SK-N-SH (cell line): ENCODE results near the gene MICAL2. TPM values are rescaled to one million over a fixed set of nuclear protein-coding genes. Genes with fewer than 3 reads are reported as not detected.

ENCODE experiments used
- CTCF ChIA-PET: fragments of 300-600, 350-600 bp; formaldehyde crosslinking; extraction: SDS; loops from one replicate; lab custom pipeline; 2021; lab: Yijun Ruan, JAX
- POLR2A ChIA-PET: fragments of 350-600 bp; sonication (Branson Sonifier 250); formaldehyde crosslinking; extraction: SDS; loops from one replicate; lab custom pipeline; 2020; ENCODE audit warnings: antibody characterized with exemption, inconsistent platforms; lab: Yijun Ruan, JAX
- DNase-seq: peaks from one replicate; pipeline ENCODE4 v3.0.0; 2012
- H2AFZ ChIP-seq: fragments of 200-600 bp; sonication (generic); 2 replicates; pipeline ENCODE4 v1.8.1; 2016; ENCODE audit warnings: antibody characterized with exemption, mild to moderate bottlenecking, low read depth
- H3F3A ChIP-seq: fragments of 200-600 bp; sonication (generic); replicated peaks from 2 replicates; pipeline ENCODE3; 2016; ENCODE audit warnings: antibody characterized with exemption, mild to moderate bottlenecking; ENCODE audit not compliant: insufficient read depth
- H3K27ac ChIP-seq, 2 experiments: fragments of 200-500 bp in 1 of 2; fragments of 200-600 bp in 1 of 2; sonication (Bioruptor generic) in 1 of 2; sonication (generic), shearing (Covaris generic) in 1 of 2; 2 replicates each; pipeline versions ENCODE4 v1.5.1 to v1.6.1; 2014 to 2016; ENCODE audit warnings: low read depth in 2 of 2, inconsistent platforms in 1 of 2, low read length in 1 of 2, mild to moderate bottlenecking in 1 of 2, mixed read lengths in 1 of 2
- H3K27me3 ChIP-seq: fragments of 200-600 bp; sonication (generic), shearing (Covaris generic); 2 replicates; pipeline ENCODE4 v1.6.1; 2016; ENCODE audit warnings: mixed run types; ENCODE audit not compliant: insufficient read depth
- H3K36me3 ChIP-seq, 2 experiments: fragments of 200-500 bp in 1 of 2; fragments of 200-600 bp in 1 of 2; sonication (Bioruptor generic) in 1 of 2; sonication (generic) in 1 of 2; replicated peaks in 1 of 2; 2 replicates each; pipeline versions ENCODE3 to v1.5.1; 2014 to 2016; ENCODE audit warnings: low read length in 1 of 2, mild to moderate bottlenecking in 1 of 2; ENCODE audit not compliant: insufficient read depth in 2 of 2, control insufficient read depth in 1 of 2
- H3K4me1 ChIP-seq, 2 experiments: fragments of 200-500 bp in 1 of 2; fragments of 200-600 bp in 1 of 2; sonication (Bioruptor generic) in 1 of 2; sonication (generic), shearing (Covaris generic) in 1 of 2; 2 replicates each; pipeline versions ENCODE4 v1.5.1 to v1.6.1; 2014 to 2016; ENCODE audit warnings: low read depth in 1 of 2, low read length in 1 of 2, mixed run types in 1 of 2; ENCODE audit not compliant: insufficient read depth in 2 of 2, control insufficient read depth in 1 of 2
- H3K4me2 ChIP-seq: fragments of 200-600 bp; sonication (generic), shearing (Covaris generic); 2 replicates; pipeline ENCODE4 v1.6.1; 2017; ENCODE audit warnings: mixed run types
- H3K4me3 ChIP-seq, 2 experiments: fragments of 200-500 bp in 1 of 2; fragments of 200-600 bp in 1 of 2; sonication (Bioruptor generic) in 1 of 2; sonication (generic), shearing (Covaris generic) in 1 of 2; 2 replicates each; pipeline versions ENCODE4 v1.5.1 to v1.8.1; 2014 to 2016; ENCODE audit warnings: low read depth in 2 of 2, inconsistent platforms in 1 of 2, low read length in 1 of 2, mild to moderate bottlenecking in 1 of 2, mixed read lengths in 1 of 2, moderate library complexity in 1 of 2
- H3K79me2 ChIP-seq: fragments of 200-600 bp; sonication (generic); 2 replicates; pipeline ENCODE4 v1.8.1; 2017; ENCODE audit warnings: mild to moderate bottlenecking; ENCODE audit not compliant: insufficient read depth
- H3K9ac ChIP-seq: fragments of 200-600 bp; sonication (generic); 2 replicates; pipeline ENCODE4 v1.6.1; 2017; ENCODE audit warnings: mixed run types
- H3K9me2 ChIP-seq: fragments of 200-600 bp; sonication (generic); 2 replicates; pipeline ENCODE4 v1.6.1; 2017; ENCODE audit warnings: mixed run types
- H3K9me3 ChIP-seq: fragments of 200-600 bp; sonication (generic); 2 replicates; pipeline ENCODE4 v1.6.1; 2017; ENCODE audit warnings: mixed run types, mild to moderate bottlenecking, moderate library complexity
- H4K20me1 ChIP-seq: fragments of 200-600 bp; sonication (generic); 2 replicates; pipeline ENCODE4 v1.6.1; 2017; ENCODE audit warnings: mild to moderate bottlenecking, mixed run types; ENCODE audit not compliant: insufficient read depth
- EP300 ChIP-seq, 2 experiments: IDR thresholded peaks; 2 replicates each; pipeline versions ENCODE4 v1.4.0 to v1.6.1; 2012; ENCODE audit warnings: borderline replicate concordance in 1 of 2, low read depth in 1 of 2, low read length in 1 of 2
- EZH2phosphoT487 ChIP-seq: fragments of 200-600 bp; sonication (generic); IDR thresholded peaks from 2 replicates; pipeline ENCODE4 v1.6.1; 2017; ENCODE audit warnings: low read depth, mixed run types, mild to moderate bottlenecking, antibody characterized with exemption, moderate library complexity, borderline replicate concordance
- FOSL2 ChIP-seq: IDR thresholded peaks from 2 replicates; pipeline ENCODE4 v1.4.0; 2012; ENCODE audit warnings: low read depth, mild to moderate bottlenecking, moderate library complexity, borderline replicate concordance
- FOXM1 ChIP-seq: IDR thresholded peaks from 2 replicates; pipeline ENCODE4 v1.4.0; 2012; ENCODE audit warnings: low read depth, mild to moderate bottlenecking
- GATA2 ChIP-seq: sonication (generic); formaldehyde crosslinking; IDR thresholded peaks from 2 replicates; pipeline ENCODE4 v1.5.0; 2020; ENCODE audit warnings: mild to moderate bottlenecking, missing genetic modification reagents
- IRF3 ChIP-seq: fragments of 150-350 bp; IDR thresholded peaks from 2 replicates; pipeline ENCODE4 v1.6.1; 2016; ENCODE audit warnings: mild to moderate bottlenecking, low read depth, low read length
- JUND ChIP-seq: IDR thresholded peaks from 2 replicates; pipeline ENCODE4 v1.4.0; 2012
- MAX ChIP-seq: IDR thresholded peaks from 2 replicates; pipeline ENCODE4 v1.4.0; 2012; ENCODE audit warnings: low read depth
- MEF2A ChIP-seq: IDR thresholded peaks from 2 replicates; pipeline ENCODE4 v1.4.0; 2012; ENCODE audit warnings: low read depth, borderline replicate concordance
- NFIC ChIP-seq: IDR thresholded peaks from 2 replicates; pipeline ENCODE4 v1.4.0; 2012; ENCODE audit warnings: borderline replicate concordance
- PBX3 ChIP-seq: IDR thresholded peaks from 2 replicates; pipeline ENCODE4; 2012
- POLR2AphosphoS5 ChIP-seq: IDR thresholded peaks from 2 replicates; pipeline ENCODE4 v1.6.1; 2012; ENCODE audit warnings: low read depth, low read length
- RXRA ChIP-seq: IDR thresholded peaks from 2 replicates; pipeline ENCODE4 v1.4.0; 2012; ENCODE audit warnings: low read depth, mild to moderate bottlenecking, borderline replicate concordance
- TAF1 ChIP-seq: IDR thresholded peaks from 2 replicates; pipeline ENCODE4 v1.6.1; 2012; ENCODE audit warnings: low read depth, mild to moderate bottlenecking, low read length, moderate library complexity, borderline replicate concordance
- TCF12 ChIP-seq: IDR thresholded peaks from 2 replicates; pipeline ENCODE4 v1.4.0; 2012
- TEAD4 ChIP-seq: IDR thresholded peaks from 2 replicates; pipeline ENCODE4 v1.4.0; 2012; ENCODE audit warnings: mild to moderate bottlenecking, borderline replicate concordance; ENCODE audit not compliant: insufficient read depth
- USF1 ChIP-seq: IDR thresholded peaks from 2 replicates; pipeline ENCODE4 v1.4.0; 2012; ENCODE audit warnings: low read depth, borderline replicate concordance
- YY1 ChIP-seq: IDR thresholded peaks from 2 replicates; pipeline ENCODE4 v1.4.0; 2012; ENCODE audit warnings: low read depth, mild to moderate bottlenecking
- WGBS: methylation state at CpG from one replicate; pipeline ENCODE4 v1.1.6; 2017; ENCODE audit warnings: low lambda C conversion rate; 5-methylcytosine and 5-hydroxymethylcytosine counted together
- polyA plus RNA-seq, 3 experiments: library from polyadenylated mRNA; depleted of rRNA; stranded (reverse); fragments of >200 nt; gene quantifications; 2 replicates each; pipeline ENCODE4 v1.2.3, GENCODE V29; 2012

MICAL2 gene
- polyA plus RNA-seq, 1 of the 3 experiments (the other 2 are of a cell fraction), result 54.6 TPM

- Histone ChIP-seq H3K4me1 (peaks cover 0 to 23% of the 10 kb centered on the region in 2 experiments; a peak in 3 of 4 replicates), H2AFZ (no peak overlapping the region), H3K4me2 (peak overlapping the region; percentile 23), H3K79me2 (peaks cover 24% of the 10 kb centered on the region), H3K36me3 (peaks cover 35 to 67% of the 10 kb centered on the region in 2 experiments), H3K9me3 (no peaks in the 10 kb centered on the region)
- POLR2A ChIA-PET, result no interaction called here
- peak; percentile 11; the same call in 1 of the 2 replicates for TF ChIP-seq PBX3
- no peak for TF ChIP-seq EP300 (IDR thresholded peaks at IDR 0.05; ENCODE audit: borderline replicate concordance in 1 of 2, low read depth in 1 of 2, low read length in 1 of 2)
- TF ChIP-seq, all 33 proteins: peak for 1
- H4K20me1 ChIP-seq, result no peaks in the 10 kb centered on the region
- peaks cover 51% of the 10 kb centered on the region for H3F3A ChIP-seq
- no peak overlapping the region for H3K4me3 ChIP-seq
- DNase-seq, result no peak
- 33% methylated on average over 1 of the region's 1 CpG for WGBS
- H3K27ac ChIP-seq, result peak overlapping the region in 1 of 2 experiments; percentile 97; a peak in 2 of 4 replicates
- H3K9me2 ChIP-seq, result no peaks in the 10 kb centered on the region
- CTCF ChIA-PET, result interaction anchor here (2.0 kb wide), 1 partner anchor 50 kb away, joined by 13 read pairs; no protein-coding TSS in a partner anchor
- H3K9ac ChIP-seq, result peak overlapping the region; percentile 69
- H3K27me3 ChIP-seq, result no peaks in the 10 kb centered on the region
These were observed 121.8 kb downstream of the MICAL2 start for GRCh38 chr11:12232160-12232559.

GRCh38 chr11:12232817-12233601 is 122.6 kb downstream of the MICAL2 start:
- no peaks in the 10 kb centered on the region for H3K9me3 ChIP-seq
- peak overlapping the region in 1 of 2 experiments; percentile 97; a peak in 2 of 4 replicates for H3K27ac ChIP-seq
- H3K36me3 ChIP-seq, result peaks cover 36 to 67% of the 10 kb centered on the region in 2 experiments
- WGBS, result 49% methylated on average over 4 of the region's 4 CpGs
- ChIA-PET POLR2A (no interaction called here), CTCF (interaction anchor here (0.9 to 4.9 kb wide), 4 partner anchors 8 to 186 kb away, joined by 3 to 48 read pairs (median 10); no protein-coding TSS in a partner anchor)
- DNase-seq, result no peak
- peak overlapping the region; percentile 69 for H3K9ac ChIP-seq
- no peak overlapping the region for H2AFZ ChIP-seq
- peaks cover 52% of the 10 kb centered on the region for H3F3A ChIP-seq
- peaks cover 0 to 23% of the 10 kb centered on the region in 2 experiments; a peak in 3 of 4 replicates for H3K4me1 ChIP-seq
- H3K4me2 ChIP-seq, result 0 out of 2 replicates have a peak overlapping the region, but pooled peaks have one; percentile 23
- H3K27me3 ChIP-seq, result no peaks in the 10 kb centered on the region
- no peak overlapping the region for H3K4me3 ChIP-seq
- no peaks in the 10 kb centered on the region for H3K9me2 ChIP-seq
- no peaks in the 10 kb centered on the region for H4K20me1 ChIP-seq
- H3K79me2 ChIP-seq, result peaks cover 26% of the 10 kb centered on the region
- peak; percentile 91 for TF ChIP-seq TCF12
- peak; percentile 90 for TF ChIP-seq FOSL2
- no peak for TF ChIP-seq GATA2
- no peak for TF ChIP-seq TAF1
- peak; percentile 83 for TF ChIP-seq NFIC
- TF ChIP-seq FOXM1, result peak; percentile 74; the same call in 1 of the 2 replicates
- TF ChIP-seq MAX, result peak; percentile 76
- no peak for TF ChIP-seq EZH2phosphoT487
- TF ChIP-seq PBX3, result peak; percentile 88
- TF ChIP-seq IRF3, result no peak
- peak; percentile 80 for TF ChIP-seq JUND
- TF ChIP-seq YY1, result peak; percentile 46; the same call in 1 of the 2 replicates
- TF ChIP-seq TEAD4, result peak; percentile 94
- peak in 1 of 2 experiments; percentile 92; a peak in 2 of 4 replicates for TF ChIP-seq EP300 (IDR thresholded peaks at IDR 0.05; ENCODE audit: borderline replicate concordance in 1 of 2, low read depth in 1 of 2, low read length in 1 of 2)
- no peak for TF ChIP-seq USF1
- TF ChIP-seq POLR2AphosphoS5, result peak; percentile 41; the same call in 1 of the 2 replicates
- peak; percentile 49; the same call in 1 of the 2 replicates for TF ChIP-seq RXRA
- TF ChIP-seq MEF2A, result no peak
